Activated T-helper 9 cell treated with anti-CD3 and anti-CD28 coated beads, Interleukin-2, amount 50 U/mL, for 16 hours (primary cell): ENCODE measurements around the gene TMEM184B.
"Not testable (repeated sequence)": the region's sequence is repeated elsewhere in the genome, so short reads cannot be mapped to it uniquely, and the experiment has no call there.

ENCODE experiments used
- DNase-seq: peaks from one replicate; pipeline ENCODE4 v3.0.0-alpha.2; 2020; ENCODE audit warnings: low read depth

TMEM184B gene

GRCh38 chr22:38249301-38249700 is 23.5 kb downstream of the TMEM184B start:
- DNase-seq: no peak

- DNase-seq: no peak
These were observed 24.5 kb downstream of the TMEM184B start for GRCh38 chr22:38248280-38248679.

DNA sequence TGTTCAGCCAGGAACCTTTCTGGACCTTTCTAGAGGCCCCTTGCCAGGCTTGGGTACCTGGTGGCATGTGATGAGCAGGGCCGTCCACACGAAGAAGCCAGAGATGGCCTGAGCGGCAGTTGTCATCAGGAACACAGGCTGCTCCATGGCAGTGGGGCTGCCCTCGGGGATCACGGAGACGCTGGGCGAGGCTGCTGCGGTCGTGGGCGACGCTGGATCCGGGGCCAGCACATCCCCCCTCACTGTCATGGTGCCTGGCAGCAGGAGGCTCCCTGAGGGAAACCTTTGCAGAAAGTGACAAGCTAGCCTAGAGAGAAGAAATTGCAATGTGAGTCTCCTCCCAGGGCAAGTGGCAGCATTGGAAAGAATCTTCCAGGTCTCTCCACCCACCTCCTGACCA is 25.1 kb downstream of the TMEM184B start:
- no peak for DNase-seq

- no peak for DNase-seq
These were observed 26.1 kb downstream of the TMEM184B start for GRCh38 chr22:38246692-38247091.

GRCh38 chr22:38246046-38246658 is 26.7 kb downstream of the TMEM184B start:
- DNase-seq: no peak

DNA sequence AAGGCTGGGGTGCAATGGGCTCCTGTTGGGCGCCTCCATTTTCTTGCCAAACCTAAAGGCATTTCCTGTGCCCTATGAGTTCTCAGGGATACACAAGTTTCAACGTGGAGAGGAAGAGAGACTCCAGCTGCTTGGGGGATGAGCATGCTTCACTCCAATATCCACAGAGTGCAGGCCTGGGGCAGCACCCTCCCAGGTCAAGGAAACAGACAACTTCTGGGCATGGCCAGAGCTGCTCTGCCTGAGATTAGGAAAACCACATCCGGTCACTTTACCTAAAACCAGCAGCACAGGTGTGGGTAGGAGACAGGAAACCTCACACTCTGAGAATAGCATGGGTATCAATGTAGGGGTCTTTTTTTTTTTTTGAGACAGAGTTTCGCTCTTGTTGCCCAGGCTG is 28.7 kb downstream of the TMEM184B start:
- no peak for DNase-seq

- DNase-seq: no peak
These were observed 29.6 kb downstream of the TMEM184B start for GRCh38 chr22:38243007-38243765.

GRCh38 chr22:38240734-38241252 is 32.0 kb downstream of the TMEM184B start:
- no peak for DNase-seq

- no peak for DNase-seq
These were observed 33.6 kb downstream of the TMEM184B start for GRCh38 chr22:38239101-38239761.

GRCh38 chr22:38238519-38239071 is 34.2 kb downstream of the TMEM184B start:
- no peak for DNase-seq

DNA sequence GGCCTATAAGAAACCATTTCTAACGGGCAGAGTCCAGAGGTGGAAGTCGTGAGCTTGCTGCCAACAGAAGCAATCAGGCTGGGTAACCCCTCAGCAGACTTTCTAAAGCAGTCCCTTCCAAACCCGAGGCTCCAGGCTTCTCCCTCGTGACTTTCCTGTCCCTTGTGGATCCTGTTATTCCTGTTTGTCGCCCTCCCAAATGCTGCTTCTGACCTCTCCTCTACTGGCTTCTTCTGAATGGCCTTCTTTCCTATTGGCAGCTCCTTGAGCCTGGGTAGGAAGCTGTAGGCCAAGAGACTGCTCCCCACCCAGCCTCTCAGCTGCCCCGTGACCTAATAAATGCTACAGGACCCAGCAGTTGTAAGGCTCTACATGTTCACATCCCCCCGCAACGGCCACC is 36.0 kb downstream of the TMEM184B start:
- no peak for DNase-seq

GRCh38 chr22:38235240-38235850 is 37.5 kb downstream of the TMEM184B start:
- DNase-seq: no peak

- DNase-seq: not testable (repeated sequence)
These were observed 39.0 kb downstream of the TMEM184B start for GRCh38 chr22:38233856-38234255.

- no peak for DNase-seq
These were observed 39.4 kb downstream of the TMEM184B start for GRCh38 chr22:38233427-38233826.

GRCh38 chr22:38232196-38232595 is 40.6 kb downstream of the TMEM184B start:
- DNase-seq: no peak

GRCh38 chr22:38230916-38231315 is 41.9 kb downstream of the TMEM184B start:
- DNase-seq: no peak

DNA sequence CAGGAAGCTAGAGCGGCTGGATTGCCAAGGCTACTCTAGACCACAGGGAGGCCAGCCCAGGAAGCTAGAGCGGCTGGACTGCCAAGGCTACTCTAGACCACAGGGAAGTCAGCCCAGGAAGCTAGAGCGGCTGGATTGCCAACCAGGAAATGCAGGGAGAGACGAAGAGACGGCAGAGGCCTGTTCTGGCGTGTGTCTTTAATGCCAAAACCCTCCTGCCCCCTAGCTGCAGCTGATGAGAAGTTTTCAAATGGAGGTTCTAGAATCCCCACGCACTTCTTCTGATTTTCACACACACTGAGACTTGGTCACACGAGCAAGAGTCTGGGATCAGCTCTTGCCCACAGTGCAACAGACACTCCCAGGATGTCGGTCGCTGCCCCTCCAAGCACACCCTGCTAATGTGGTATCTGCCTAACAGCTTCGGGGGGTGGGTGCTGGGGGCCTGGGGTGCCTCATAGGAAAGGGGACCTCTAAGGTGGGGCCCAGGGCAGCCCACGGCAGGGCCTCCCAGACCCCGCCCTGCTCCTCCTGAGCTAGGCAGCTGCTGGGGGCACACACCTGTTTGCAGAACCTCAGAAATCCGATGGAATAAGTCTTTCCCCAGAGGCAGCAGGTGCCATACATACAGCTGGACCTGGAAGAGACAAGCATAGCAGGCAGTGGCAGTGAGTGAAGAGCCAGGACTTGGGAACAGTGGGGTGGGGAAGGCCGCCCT is 42.5 kb downstream of the TMEM184B start:
- DNase-seq: no peak

- DNase-seq: no peak
These were observed 43.7 kb downstream of the TMEM184B start for GRCh38 chr22:38228873-38229740.

- DNase-seq: no peak
These were observed 44.4 kb downstream of the TMEM184B start for GRCh38 chr22:38228326-38228872.
